HepG2 (cell line): ENCODE measurements around the gene RPS6KL1. TPM values are rescaled to one million over a fixed set of nuclear protein-coding genes. Genes with fewer than 3 reads are reported as not detected.

ENCODE experiments used
- KDM1A ChIP-seq: IDR thresholded peaks from 2 replicates; pipeline ENCODE4 v1.6.1; 2016; ENCODE audit warnings: missing compliant biosample characterization
- RBFOX2 ChIP-seq: fragments of 200-400 bp; formaldehyde crosslinking; IDR thresholded peaks from 2 replicates; pipeline ENCODE4 v1.6.1; 2017; ENCODE audit warnings: low read depth, mild to moderate bottlenecking, low read length
- SMYD3 ChIP-seq: sonication (generic); formaldehyde crosslinking; IDR thresholded peaks from 2 replicates; pipeline ENCODE4 v1.8.1; 2023; ENCODE audit warnings: mild to moderate bottlenecking, missing genetic modification reagents
- ZBTB38 ChIP-seq: sonication (generic); formaldehyde crosslinking; IDR thresholded peaks from 2 replicates; pipeline ENCODE4 v1.5.1; 2020; ENCODE audit warnings: mild to moderate bottlenecking, missing genetic modification reagents
- ZBTB42 ChIP-seq: sonication (generic); formaldehyde crosslinking; IDR thresholded peaks from 2 replicates; pipeline ENCODE4 v1.5.0; 2020; ENCODE audit warnings: mild to moderate bottlenecking, missing genetic modification reagents
- ZNF546 ChIP-seq: sonication (generic); formaldehyde crosslinking; conservative IDR thresholded peaks from 2 replicates; pipeline ENCODE4 v1.8.1; 2023; ENCODE audit warnings: mild to moderate bottlenecking, missing genetic modification reagents
- ZNF558 ChIP-seq: sonication (generic); formaldehyde crosslinking; IDR thresholded peaks from 2 replicates; pipeline ENCODE4 v1.9.0; 2022; ENCODE audit warnings: mild to moderate bottlenecking, missing genetic modification reagents, borderline replicate concordance
- ZNF816 ChIP-seq: sonication (generic); formaldehyde crosslinking; IDR thresholded peaks from 2 replicates; pipeline ENCODE4 v1.8.0; 2022; ENCODE audit warnings: missing genetic modification reagents, mild to moderate bottlenecking, borderline replicate concordance
- polyA plus RNA-seq, 8 experiments: library from polyadenylated mRNA; depleted of rRNA in 3 of 8; stranded (reverse) in 7 of 8; unstranded in 1 of 8; fragments of >200 nt; fragmentation: Illumina TruSeq in 4 of 8; extraction: Trizol in 4 of 8; gene quantifications; 2 replicates each; pipeline versions ENCODE4 v1.2.1 to v1.2.3, GENCODE V29; 2011 to 2016; ENCODE audit warnings: low read depth in 4 of 8, missing spikeins in 1 of 8, mixed read lengths in 1 of 8; ENCODE audit not compliant: insufficient read depth in 1 of 8
- total RNA-seq, 5 experiments: library from RNA; depleted of rRNA; stranded (reverse); fragments of >200 nt; fragmentation: Illumina TruSeq; extraction: Trizol; gene quantifications; 2 replicates each; pipeline ENCODE4 v1.2.3, GENCODE V29; 2016; ENCODE audit warnings: low read depth in 1 of 5
- TF ChIP-seq, protein P1 (sequence below): sonication (generic); formaldehyde crosslinking; IDR thresholded peaks from 2 replicates; pipeline ENCODE4 v1.4.0; 2020; ENCODE audit warnings: missing genetic modification reagents
- TF ChIP-seq, protein P2 (sequence below): sonication (generic); formaldehyde crosslinking; IDR thresholded peaks from 2 replicates; pipeline ENCODE4 v1.4.0; 2020; ENCODE audit warnings: mild to moderate bottlenecking, low read depth, missing genetic modification reagents

Gene RPS6KL1
- total and polyA plus RNA-seq, 2 of the 13 experiments (the other 11 are each of a cell fraction or from before 2014, with no cell fraction given), result 6.5 to 11.5 TPM

DNA sequence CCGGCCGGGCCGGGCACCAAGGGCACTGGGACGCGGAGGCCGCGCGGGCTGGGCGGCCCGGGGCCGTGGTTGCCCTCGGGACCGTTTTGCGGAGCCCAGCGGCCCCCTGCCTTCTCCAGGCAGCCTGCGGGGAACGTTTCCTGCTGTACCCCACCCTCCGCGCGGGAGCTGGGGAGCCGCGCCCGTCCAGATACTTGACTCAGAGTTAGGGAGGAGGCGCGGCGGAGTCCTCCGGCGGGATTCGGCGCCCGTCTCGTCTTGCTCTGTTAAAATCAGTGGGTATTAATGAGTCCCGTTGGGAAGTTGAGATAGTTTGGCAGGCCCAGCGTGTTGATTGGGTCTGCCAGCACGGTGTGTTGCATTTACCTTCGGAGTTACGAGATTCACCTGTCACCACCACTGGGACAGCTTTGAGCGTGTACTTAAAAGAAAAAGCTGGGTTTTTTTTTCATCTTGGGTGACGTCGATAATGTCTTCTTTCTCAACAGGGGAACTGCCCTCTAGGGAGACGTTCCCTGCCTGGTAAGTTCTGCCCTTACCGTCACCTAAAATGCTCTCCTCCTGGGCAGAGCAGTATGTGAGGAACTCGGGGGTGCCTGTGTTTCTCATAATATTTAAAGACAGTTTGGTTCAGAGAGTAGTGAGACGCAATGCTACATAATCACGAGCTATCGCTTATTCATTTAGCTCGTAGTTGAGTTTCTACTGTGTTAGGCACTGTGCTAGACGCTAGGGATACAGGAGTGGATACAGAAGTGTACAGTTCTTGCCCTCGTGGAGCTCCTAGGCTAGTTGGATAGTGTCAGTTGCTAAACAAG is 40.7 kb downstream of the RPS6KL1 start (continued):
- TF ChIP-seq, protein P1, sequence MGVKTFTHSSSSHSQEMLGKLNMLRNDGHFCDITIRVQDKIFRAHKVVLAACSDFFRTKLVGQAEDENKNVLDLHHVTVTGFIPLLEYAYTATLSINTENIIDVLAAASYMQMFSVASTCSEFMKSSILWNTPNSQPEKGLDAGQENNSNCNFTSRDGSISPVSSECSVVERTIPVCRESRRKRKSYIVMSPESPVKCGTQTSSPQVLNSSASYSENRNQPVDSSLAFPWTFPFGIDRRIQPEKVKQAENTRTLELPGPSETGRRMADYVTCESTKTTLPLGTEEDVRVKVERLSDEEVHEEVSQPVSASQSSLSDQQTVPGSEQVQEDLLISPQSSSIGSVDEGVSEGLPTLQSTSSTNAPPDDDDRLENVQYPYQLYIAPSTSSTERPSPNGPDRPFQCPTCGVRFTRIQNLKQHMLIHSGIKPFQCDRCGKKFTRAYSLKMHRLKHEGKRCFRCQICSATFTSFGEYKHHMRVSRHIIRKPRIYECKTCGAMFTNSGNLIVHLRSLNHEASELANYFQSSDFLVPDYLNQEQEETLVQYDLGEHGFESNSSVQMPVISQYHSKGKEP (CRISPR knock-in tag), result 0 out of 2 replicates have a peak, but pooled peaks have one; percentile 0
- 0 out of 2 replicates have a peak, but pooled peaks have one; percentile 45 for TF ChIP-seq SMYD3
- TF ChIP-seq ZNF546 (CRISPR knock-in tag), result peak; percentile 66; the same call in 1 of the 2 replicates
- TF ChIP-seq ZBTB42, result 0 out of 2 replicates have a peak, but pooled peaks have one; percentile 0
- TF ChIP-seq KDM1A (CRISPR knock-in tag), result no peak
- TF ChIP-seq ZNF558 (CRISPR knock-in tag), result peak; percentile 41; the same call in 1 of the 2 replicates
- TF ChIP-seq ZBTB38 (CRISPR knock-in tag), result no peak
- peak; percentile 31 for TF ChIP-seq RBFOX2
- TF ChIP-seq ZNF816 (CRISPR knock-in tag), result peak; percentile 2; the same call in 1 of the 2 replicates
- TF ChIP-seq, protein P2, sequence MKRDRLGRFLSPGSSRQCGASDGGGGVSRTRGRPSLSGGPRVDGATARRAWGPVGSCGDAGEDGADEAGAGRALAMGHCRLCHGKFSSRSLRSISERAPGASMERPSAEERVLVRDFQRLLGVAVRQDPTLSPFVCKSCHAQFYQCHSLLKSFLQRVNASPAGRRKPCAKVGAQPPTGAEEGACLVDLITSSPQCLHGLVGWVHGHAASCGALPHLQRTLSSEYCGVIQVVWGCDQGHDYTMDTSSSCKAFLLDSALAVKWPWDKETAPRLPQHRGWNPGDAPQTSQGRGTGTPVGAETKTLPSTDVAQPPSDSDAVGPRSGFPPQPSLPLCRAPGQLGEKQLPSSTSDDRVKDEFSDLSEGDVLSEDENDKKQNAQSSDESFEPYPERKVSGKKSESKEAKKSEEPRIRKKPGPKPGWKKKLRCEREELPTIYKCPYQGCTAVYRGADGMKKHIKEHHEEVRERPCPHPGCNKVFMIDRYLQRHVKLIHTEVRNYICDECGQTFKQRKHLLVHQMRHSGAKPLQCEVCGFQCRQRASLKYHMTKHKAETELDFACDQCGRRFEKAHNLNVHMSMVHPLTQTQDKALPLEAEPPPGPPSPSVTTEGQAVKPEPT, result 0 out of 2 replicates have a peak, but pooled peaks have one; percentile 7
